ENCODE data around the gene R3HDM2.

R3HDM2 gene

GRCh38 chr12:57261428-57261865 lies 169.4 kb downstream of the R3HDM2 start:
- no peak for DNase-seq

GRCh38 chr12:57260366-57260765 lies 170.5 kb downstream of the R3HDM2 start:
- DNase-seq = no peak

GRCh38 chr12:57258977-57259970 lies 171.6 kb downstream of the R3HDM2 start:
- DNase-seq = no peak

DNA sequence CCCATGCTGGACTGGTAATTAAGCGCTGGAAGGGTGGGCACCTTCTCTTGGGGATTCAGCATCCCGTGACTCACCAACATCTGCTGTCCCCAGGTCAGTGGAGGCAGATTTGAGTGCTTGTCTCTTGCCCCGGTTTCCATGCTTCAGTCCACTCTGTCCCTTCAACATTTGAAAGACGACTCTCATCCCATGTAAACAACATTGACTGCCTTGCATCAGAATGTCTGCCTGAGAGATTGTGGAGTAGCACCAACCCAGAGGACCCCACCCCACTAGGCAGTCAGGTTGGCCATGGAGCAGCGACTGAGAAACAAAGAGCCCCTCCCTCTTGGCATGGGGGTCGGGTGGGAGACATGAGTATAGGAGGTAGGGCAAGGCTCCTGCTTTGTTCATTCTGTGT lies 174.9 kb downstream of the R3HDM2 start:
- DNase-seq = no peak

- no peak for DNase-seq
Measured at GRCh38 chr12:57254506-57255280, 176.2 kb downstream of the R3HDM2 start.

DNA sequence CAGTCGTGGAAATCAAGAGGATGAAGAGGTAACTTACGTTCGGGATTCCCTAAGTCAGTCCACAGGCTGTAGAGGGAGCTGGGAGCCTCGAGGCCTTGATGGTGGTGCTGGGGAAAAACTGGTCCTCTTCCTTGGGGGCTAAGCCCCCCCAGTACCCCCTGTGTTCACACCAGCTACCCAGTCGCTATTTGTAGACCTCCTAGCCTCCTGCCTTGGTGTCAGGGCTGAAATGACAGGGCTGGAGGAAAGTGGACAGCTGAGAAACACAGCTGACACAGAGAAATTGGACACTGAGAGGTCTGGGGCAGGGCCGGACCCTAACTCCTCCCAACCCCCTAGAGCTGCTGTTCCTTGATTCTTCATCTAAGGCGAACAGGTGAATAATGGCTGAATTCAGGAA lies 179.9 kb downstream of the R3HDM2 start, which contains the start of gene STAC3:
Gene STAC3, minus strand, starts transcription at position 232 of the 400 bp plus-strand sequence. CDS start 1,551 bp downstream, outside the sequence.
- no peak for DNase-seq

DNA sequence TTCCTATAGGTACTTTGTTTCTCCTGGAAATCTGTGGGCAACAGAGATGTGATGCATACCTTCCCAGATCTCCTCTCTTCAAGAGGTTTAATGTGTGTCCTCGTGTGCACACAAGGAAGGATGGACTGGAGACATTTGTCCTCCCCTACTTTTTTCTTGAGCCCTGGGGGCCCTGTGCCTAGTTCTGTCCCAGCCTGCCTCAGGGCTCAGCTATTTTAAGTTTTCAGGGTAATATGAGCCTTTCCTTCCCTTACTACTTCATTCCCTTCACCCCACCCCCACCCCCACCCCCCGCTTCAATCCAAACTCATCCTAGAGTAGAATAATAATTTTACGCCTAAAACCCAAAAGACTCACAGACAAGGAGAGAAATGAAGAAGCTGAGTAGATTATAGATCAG lies 180.3 kb downstream of the R3HDM2 start:
- DNase-seq = no peak

- DNase-seq = no peak
Measured at GRCh38 chr12:57248934-57249742, 181.7 kb downstream of the R3HDM2 start.

DNA sequence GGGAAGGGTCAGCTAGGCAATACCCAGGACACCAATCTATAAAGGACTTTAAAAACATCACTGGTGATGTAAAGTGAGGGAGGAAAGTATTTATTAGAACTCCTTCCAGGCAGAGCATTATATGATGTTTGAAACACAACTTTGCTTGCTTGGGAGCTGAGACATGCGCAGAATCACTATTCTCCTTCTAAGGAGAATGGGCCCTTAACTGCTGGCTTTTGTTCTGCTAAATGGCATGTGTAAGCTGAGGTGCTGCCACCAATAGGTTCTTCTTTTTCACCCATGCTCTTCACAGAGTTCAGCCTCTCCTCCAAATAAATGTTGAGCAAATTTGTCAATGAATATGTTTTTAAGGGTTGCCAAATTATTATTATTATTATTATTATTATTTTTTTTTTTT lies 183.8 kb downstream of the R3HDM2 start:
- no peak for DNase-seq

DNA sequence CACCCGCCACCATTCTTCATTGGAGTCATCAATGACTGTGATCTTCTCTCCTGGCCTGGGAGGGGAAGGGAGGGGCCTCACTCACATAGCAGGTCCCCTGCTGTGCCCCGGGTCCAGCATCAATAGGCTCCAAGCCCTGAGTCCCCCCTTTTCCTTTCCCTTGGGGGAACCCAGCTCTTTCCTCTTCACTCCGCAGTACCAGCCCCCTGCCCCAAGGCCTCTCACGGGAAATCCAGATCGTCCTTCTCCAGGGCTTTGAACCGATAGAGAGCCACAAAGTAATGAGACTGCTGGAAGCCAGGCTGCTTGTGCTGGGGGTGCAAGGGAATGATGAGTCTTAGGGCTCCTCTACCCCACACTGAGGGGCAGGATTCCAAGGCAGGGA lies 186.5 kb downstream of the R3HDM2 start:
- no peak for DNase-seq

DNA sequence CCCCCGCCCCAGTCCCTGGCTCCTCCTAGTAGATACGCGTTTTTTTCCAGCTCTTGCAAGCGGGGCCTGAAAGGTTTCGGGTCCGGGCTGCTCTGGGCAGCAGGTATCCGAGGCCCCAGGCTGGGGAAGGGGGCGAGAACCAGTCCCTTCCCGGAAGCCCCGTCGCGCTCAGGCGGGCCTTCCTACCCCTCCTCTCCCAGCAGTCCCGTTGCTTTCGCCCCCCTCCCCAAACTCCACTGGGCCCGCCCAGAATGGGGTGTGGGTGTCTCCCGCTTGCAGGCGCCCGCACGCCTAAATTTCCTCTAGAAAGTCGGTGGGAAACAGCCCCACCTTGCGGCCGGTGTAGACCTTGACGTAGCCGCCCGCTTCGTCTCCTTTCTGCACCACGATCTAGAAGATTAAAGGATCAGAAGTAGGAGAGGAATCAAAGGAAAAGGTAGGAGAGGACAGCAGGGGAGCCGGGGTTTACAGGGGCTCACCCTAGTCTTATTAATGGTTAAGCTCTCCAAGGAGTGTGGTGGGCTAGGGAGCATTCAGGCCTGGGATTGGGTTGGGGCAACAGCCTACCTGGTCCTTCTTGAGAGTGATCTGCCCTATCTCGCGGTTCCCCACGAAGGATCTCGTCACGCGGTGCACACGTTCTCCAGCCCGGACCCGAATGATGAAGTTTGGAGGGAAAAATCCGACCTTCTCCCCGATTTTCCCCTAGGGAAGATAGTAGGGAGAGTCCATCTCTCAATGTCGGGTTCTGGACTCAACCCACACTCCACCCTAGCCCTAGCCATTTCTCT lies 187.1 kb downstream of the R3HDM2 start:
- peak; percentile 49 for DNase-seq

GRCh38 chr12:57242691-57243454 lies 188.0 kb downstream of the R3HDM2 start:
- DNase-seq = no peak

- no peak for DNase-seq
Measured at GRCh38 chr12:57242329-57242690, 188.5 kb downstream of the R3HDM2 start.

DNA sequence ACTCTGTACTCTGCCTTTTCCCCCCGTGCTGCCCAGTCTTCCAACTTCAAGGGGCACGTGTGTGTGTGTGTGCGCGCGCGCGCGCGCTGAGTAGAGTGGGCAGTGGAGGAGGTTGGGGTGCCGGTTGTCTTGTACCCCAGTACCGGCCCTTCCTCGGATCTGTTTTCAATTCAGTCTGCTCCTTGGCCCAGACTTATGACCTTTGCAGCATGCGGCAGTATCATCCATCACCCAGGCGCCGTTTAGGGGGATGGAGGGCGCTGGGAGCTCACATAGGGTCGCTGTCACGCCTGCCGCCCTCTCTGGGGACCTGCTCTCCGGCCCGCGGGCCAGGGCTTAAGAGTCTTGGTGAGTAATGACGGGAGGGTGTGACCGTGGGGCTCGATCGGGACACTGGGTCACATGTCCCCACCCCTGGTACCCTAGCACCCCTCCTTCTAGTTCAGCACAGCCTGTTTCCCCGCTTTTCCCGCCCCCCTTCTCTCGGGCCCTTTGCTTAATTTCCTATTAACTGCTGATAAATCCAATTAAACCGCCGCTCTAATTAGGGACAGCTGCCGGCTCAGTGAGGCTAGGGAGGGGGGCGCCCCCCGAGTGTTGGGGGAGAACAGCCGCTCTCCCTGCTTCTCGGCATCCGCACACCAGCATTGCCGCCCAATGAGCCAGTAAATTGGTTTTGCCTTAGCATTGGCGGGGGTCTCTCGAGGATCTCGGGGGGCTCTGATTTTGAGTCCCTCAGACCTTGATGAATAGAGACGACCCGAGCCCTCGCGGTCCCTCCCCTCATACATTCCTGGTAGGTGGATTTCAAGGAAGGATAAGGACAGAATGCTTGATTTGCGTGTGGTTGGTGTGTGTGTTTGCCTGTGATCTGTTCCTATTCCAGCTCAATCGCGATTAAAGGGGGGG lies 189.2 kb downstream of the R3HDM2 start:
- DNase-seq = no peak

GRCh38 chr12:57240926-57241401 lies 189.9 kb downstream of the R3HDM2 start:
- DNase-seq = no peak

DNA sequence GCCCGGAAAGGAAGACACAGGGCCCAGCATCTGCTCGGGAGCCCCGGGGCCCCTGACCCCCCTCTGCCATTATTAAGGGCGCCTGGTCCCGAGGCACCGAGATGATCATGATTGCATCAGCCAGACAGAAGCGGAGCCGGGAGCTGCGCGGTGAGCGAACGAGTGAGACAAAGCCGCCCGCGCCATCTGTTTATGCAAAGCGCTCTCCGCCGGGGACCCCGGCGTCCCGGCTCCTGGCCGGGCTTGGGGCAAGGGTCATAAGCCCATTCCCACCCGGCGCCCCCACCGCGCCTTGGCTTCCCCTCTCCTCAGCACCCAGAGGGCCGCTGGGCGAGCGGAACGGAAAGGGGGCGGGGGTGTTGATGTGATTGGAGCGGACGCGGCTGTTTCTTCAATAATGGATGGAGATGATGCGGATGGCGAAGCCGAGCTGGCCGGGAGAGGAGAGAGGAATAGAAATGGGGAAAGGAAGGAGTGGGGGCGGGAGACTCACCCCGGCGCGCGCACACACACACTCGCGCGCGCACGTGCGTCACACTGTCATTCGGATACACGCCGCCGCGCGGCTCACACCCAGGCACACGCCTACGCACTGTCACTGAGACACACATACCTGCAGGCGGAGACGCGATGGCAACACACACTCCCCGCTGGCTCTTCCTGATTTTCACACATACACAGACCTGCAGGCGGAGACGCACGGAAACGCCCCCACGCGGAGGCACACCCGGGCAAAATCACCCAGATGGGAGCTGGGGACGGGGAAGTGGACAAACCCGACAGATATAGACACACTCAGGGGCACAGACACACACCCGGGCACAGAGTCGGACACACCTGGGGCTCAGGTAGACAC lies 190.5 kb downstream of the R3HDM2 start:
- peak; percentile 44 for DNase-seq

GRCh38 chr12:57239587-57240065 lies 191.2 kb downstream of the R3HDM2 start:
- DNase-seq = no peak

DNA sequence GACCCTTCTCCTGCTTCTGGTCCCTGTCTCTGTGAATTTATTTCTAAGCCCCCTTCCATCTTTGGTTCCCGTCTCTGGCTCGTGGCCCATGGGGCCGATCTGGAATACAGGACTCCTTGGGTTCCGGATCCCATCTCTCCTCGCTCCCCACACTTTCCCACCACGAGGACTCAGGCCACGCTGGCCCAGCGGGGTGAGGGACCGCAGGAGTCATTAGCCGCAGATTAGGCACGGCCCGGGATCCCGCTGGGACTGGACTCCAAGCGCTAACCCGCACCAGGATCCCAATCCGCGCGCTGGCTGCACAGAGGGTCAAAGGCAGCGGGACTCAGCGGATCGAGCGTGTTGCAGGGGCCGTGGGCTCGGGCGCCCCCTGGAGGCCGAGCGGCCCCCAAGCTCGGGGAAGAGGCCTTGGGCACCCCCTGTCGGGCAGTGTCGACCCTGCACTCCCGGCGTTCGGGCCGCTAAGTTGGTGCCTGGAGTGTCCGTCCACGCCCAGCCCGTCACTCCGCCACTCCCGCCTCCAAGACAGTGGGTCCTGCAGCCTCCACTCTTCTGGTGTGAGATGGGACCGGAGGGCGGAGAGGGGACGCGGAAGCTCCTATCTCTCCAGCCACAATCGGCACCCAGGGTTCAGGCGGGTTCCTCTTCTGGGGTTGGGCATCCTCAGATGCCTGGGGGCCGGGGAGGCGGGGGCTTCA lies 191.8 kb downstream of the R3HDM2 start:
- DNase-seq = peak; percentile 48
